AG09309 (cell line): ENCODE measurements around the gene RPS4Y1.

Source experiments
- DNase-seq: peaks from one replicate; pipeline ENCODE4 v3.0.0-alpha.2; 2010; ENCODE audit warnings: low read depth
- H3K4me3 ChIP-seq: 2 replicates; pipeline ENCODE4 v1.5.1; 2011; ENCODE audit warnings: mild to moderate bottlenecking, low read depth, low read length, moderate library complexity; ENCODE audit not compliant: control insufficient read depth
- TF ChIP-seq, protein P1 (sequence below): IDR thresholded peaks from 2 replicates; pipeline ENCODE4 v1.5.1; 2011; ENCODE audit warnings: mild to moderate bottlenecking, low read depth, low read length, inconsistent platforms; ENCODE audit not compliant: insufficient read depth, control insufficient read depth; ENCODE audit errors: missing control alignments

RPS4Y1 gene

DNA sequence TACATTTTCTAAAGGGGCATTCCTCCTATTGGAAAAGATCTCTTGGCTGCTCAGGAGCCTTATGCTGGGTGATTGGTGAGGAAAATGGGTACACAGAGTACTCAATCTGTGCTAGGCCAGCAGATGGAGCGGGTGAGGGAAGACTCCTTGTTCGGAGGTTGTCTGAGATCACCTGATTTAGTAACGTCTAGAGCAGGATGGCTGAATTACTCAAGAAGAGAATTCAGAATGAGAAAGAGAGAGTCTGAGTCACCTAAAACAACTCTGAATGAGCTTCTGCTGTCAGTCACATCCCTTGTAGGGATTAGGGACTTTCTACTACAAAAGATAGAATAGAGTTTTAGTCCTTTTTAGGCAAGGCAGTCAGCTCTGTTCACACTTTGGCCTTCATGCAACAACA, 46.6 kb downstream of the RPS4Y1 start:
- H3K4me3 ChIP-seq: no peak overlapping the region
- no peak for DNase-seq
- TF ChIP-seq, protein P1, sequence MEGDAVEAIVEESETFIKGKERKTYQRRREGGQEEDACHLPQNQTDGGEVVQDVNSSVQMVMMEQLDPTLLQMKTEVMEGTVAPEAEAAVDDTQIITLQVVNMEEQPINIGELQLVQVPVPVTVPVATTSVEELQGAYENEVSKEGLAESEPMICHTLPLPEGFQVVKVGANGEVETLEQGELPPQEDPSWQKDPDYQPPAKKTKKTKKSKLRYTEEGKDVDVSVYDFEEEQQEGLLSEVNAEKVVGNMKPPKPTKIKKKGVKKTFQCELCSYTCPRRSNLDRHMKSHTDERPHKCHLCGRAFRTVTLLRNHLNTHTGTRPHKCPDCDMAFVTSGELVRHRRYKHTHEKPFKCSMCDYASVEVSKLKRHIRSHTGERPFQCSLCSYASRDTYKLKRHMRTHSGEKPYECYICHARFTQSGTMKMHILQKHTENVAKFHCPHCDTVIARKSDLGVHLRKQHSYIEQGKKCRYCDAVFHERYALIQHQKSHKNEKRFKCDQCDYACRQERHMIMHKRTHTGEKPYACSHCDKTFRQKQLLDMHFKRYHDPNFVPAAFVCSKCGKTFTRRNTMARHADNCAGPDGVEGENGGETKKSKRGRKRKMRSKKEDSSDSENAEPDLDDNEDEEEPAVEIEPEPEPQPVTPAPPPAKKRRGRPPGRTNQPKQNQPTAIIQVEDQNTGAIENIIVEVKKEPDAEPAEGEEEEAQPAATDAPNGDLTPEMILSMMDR: no peak

DNA sequence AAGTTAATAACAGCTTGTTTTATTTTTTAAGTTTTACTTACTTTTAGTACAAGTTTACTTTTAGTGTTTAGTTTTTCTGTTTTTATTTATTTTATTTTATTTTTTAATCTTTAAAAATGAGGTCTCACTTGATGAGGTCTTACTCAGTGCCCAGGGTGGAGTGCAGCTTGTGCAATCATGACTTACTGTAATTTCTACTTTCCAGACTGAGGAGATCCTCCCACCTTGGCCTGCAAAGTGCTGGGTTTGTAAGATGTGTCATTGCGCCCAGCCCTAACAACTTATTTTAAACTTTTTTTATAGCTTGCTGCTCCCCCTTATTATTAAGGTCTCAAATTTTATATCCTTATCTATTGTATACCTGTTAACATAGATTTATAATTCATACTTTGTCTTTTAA, 52.1 kb downstream of the RPS4Y1 start:
- TF ChIP-seq, protein P1: no peak
- no peak for DNase-seq

DNA sequence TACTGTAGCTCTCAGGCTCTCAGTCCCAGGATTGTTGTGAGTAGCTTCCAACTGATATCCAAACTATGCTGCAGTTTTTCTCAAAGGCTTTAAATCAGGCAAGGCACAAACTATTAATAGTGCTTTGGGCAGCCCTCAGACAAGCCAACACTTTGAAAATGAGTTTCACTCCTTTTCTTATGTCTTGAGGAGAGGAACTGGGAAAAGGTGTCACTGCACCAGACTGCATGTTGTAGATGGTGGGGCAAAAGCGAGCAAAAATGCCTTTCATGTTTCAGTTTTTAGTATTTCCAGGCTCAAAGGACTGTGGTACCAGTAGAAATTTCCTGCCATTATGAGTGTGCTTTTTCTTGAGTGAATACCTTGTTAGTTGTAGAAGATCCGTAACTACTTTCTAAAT, 54.6 kb downstream of the RPS4Y1 start:
- TF ChIP-seq, protein P1: no peak
- no peak for DNase-seq
- no peak overlapping the region for H3K4me3 ChIP-seq

More for the DNA sequence above, 52.1 kb downstream of the RPS4Y1 start:
- H3K4me3 ChIP-seq: no peak overlapping the region

DNA sequence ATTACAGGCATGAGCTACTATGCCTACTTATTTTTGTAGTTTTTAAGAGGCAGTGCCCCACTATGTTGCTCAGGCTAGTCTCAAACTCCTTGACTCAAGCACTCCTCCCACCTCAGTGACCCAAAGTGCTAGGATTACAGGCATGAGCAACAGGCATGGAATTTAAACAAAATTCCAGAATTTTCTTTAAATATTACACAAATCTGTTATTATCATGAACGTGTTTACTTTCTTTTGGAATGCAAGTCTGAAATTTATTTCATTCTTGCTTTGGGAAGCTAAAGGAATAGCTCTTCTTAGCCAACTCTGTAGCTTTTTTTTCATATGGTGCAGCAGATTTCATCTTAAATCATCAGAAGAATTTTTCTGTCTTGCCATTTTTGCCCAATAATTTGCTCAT, 66.0 kb downstream of the RPS4Y1 start:
- TF ChIP-seq, protein P1: no peak
- DNase-seq: no peak
- no peak overlapping the region for H3K4me3 ChIP-seq

DNA sequence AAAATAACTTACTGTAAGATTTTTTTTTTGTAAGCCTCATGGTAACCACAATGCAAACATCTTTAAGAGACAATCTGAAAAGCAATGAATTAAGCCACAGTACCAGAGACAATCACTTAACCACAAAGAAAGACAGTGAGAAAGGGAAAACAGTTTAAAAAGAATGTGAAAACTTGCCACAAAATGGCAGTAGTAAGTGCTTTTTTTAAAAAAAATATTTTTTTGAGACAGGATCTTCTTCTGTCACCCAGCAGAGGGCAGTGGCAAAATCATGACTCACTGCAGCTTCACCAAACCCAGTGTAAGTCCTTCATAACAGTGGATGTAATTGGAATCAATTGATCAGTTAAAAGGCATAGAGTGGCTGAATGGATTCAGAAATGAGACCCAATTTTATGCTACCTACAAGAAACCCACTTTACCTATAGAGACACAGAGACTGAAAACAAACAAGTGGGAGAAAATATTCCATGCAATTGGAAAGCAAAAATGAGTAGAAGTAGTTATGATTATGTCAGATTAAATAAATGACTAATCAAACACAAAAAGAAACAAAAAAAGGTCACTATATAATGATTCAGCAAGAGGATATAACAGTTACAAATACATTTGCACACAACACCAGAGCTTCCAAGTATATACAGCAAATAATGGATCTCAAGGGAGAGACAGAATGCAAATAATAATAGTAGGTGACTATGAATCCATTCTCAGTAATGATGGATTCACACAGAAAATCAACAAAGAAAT, 71.8 kb downstream of the RPS4Y1 start:
- TF ChIP-seq, protein P1: no peak
- DNase-seq: no peak
- H3K4me3 ChIP-seq: no peak overlapping the region
